GM12878 (cell line): Measurements from ENCODE around the gene ADGRG1. TPM values are rescaled to one million over a fixed set of nuclear protein-coding genes. Genes with fewer than 3 reads are reported as not detected.

Experiments used
- ATAC-seq: fragments of 200-7000 bp; cut with Tn5 transposase; 3 replicates; pipeline ENCODE4 v1.9.1; 2020; ENCODE audit warnings: mild to moderate bottlenecking, moderate library complexity
- BruUV-seq: library from RNA; stranded (reverse); fragments of 400-500 nt; replicated peaks from 2 replicates; lab custom pipeline; 2021; lab: Mats Ljungman, UMichigan
- CTCF ChIA-PET: fragments of 300-600 bp; sonication (Branson Sonifier 250); formaldehyde crosslinking; extraction: SDS; loops from one replicate; lab custom pipeline; 2021; ENCODE audit warnings: inconsistent platforms; lab: Yijun Ruan, JAX
- POLR2A ChIA-PET: fragments of 350-600 bp; formaldehyde crosslinking; extraction: SDS; loops from one replicate; lab custom pipeline; 2021; ENCODE audit warnings: inconsistent platforms; lab: Charles Lee
- RAD21 ChIA-PET: fragments of 300-600 bp; sonication (Branson Sonifier 250); formaldehyde crosslinking; loops from one replicate; lab custom pipeline; 2023; ENCODE audit warnings: antibody characterized with exemption; ENCODE audit not compliant: unreplicated experiment; lab: Charles Lee
- SMC1A ChIA-PET: fragments of 300-600 bp; sonication (Branson Sonifier 250); formaldehyde crosslinking; loops from one replicate; lab custom pipeline; 2023; ENCODE audit not compliant: unreplicated experiment, uncharacterized antibody; lab: Charles Lee
- DNase-seq: peaks from one replicate; pipeline ENCODE4 v3.0.0-alpha.2; 2011; ENCODE audit warnings: low read depth, low spot score
- FAIRE-seq: peaks from 3 replicates; lab custom pipeline; 2011; peaks lifted over from hg19 to GRCh38; lab: Jason Lieb, UNC
- H2AFZ ChIP-seq: 2 replicates; pipeline ENCODE4 v1.6.0; 2011; ENCODE audit warnings: low read depth, low read length, control low read depth; ENCODE audit not compliant: control insufficient read depth
- H3K27ac ChIP-seq: 2 replicates; pipeline ENCODE4 v1.5.1; 2011; ENCODE audit warnings: control low read depth; ENCODE audit not compliant: control insufficient read depth, insufficient read depth
- H3K27me3 ChIP-seq, 2 experiments: replicated peaks in 1 of 2; 2 replicates each; pipeline versions ENCODE4 v1.6.0 to v1.6.1; 2011; ENCODE audit warnings: low read length in 1 of 2; ENCODE audit not compliant: control insufficient read depth in 2 of 2, insufficient read depth in 2 of 2
- H3K36me3 ChIP-seq, 2 experiments: 2 replicates each; pipeline ENCODE4 v1.5.1; 2011; ENCODE audit warnings: low read length in 1 of 2; ENCODE audit not compliant: control insufficient read depth in 2 of 2, insufficient read depth in 2 of 2
- H3K4me1 ChIP-seq: 2 replicates; pipeline ENCODE4 v1.6.1; 2011; ENCODE audit warnings: mild to moderate bottlenecking, low read length, moderate library complexity, mixed read lengths; ENCODE audit not compliant: control insufficient read depth, insufficient read depth
- H3K4me2 ChIP-seq: 2 replicates; pipeline ENCODE4 v1.6.0; 2011; ENCODE audit warnings: control low read depth; ENCODE audit not compliant: control insufficient read depth, insufficient read depth
- H3K4me3 ChIP-seq: fragments of 200-600 bp; sonication (generic); 2 replicates; pipeline ENCODE4 v1.5.1; 2016
- H3K79me2 ChIP-seq: 2 replicates; pipeline ENCODE4 v1.6.0; 2011; ENCODE audit warnings: low read length; ENCODE audit not compliant: control insufficient read depth, insufficient read depth
- H3K9ac ChIP-seq: 2 replicates; pipeline ENCODE4 v1.8.0; 2011; ENCODE audit warnings: low read length, control low read depth, mixed read lengths; ENCODE audit not compliant: control insufficient read depth, insufficient read depth
- H3K9me3 ChIP-seq: replicated peaks from 3 replicates; pipeline ENCODE4 v1.5.1; 2011; ENCODE audit warnings: mild to moderate bottlenecking, low read length; ENCODE audit not compliant: control insufficient read depth, insufficient read depth
- H4K20me1 ChIP-seq: 2 replicates; pipeline ENCODE4 v1.6.0; 2011; ENCODE audit not compliant: control insufficient read depth, insufficient read depth
- CBFB ChIP-seq: IDR thresholded peaks from 2 replicates; pipeline ENCODE4 v1.6.1; 2016; ENCODE audit warnings: antibody characterized with exemption, low read depth
- E4F1 ChIP-seq: fragments of 450-650 bp; IDR thresholded peaks from 2 replicates; pipeline ENCODE4 v1.6.1; 2018; ENCODE audit warnings: borderline replicate concordance, mild to moderate bottlenecking; ENCODE audit not compliant: partially characterized antibody
- JUND ChIP-seq: IDR thresholded peaks from 2 replicates; pipeline ENCODE4 v1.6.1; 2012; ENCODE audit warnings: low read depth, mild to moderate bottlenecking, low read length, improper control_type of control experiment, moderate library complexity
- MTA3 ChIP-seq: IDR thresholded peaks from 2 replicates; pipeline ENCODE4 v1.6.1; 2012; ENCODE audit warnings: low read length, inconsistent platforms, borderline replicate concordance
- NFYA ChIP-seq: IDR thresholded peaks from 2 replicates; pipeline ENCODE4 v1.6.1; 2011; ENCODE audit warnings: low read depth, mild to moderate bottlenecking, low read length, improper control_type of control experiment, borderline replicate concordance
- SIN3A ChIP-seq: IDR thresholded peaks from 2 replicates; pipeline ENCODE4 v1.6.1; 2012; ENCODE audit warnings: low read depth, low read length, improper control_type of control experiment
- WGBS: methylation state at CpG from one replicate; pipeline ENCODE4 v1.1.6; 2016; ENCODE audit warnings: low lambda C conversion rate; ENCODE audit not compliant: insufficient replicate concordance, insufficient coverage; ENCODE audit errors: missing lambda C conversion rate; 5-methylcytosine and 5-hydroxymethylcytosine counted together
- in situ Hi-C: fragments of 300-500 bp; cut with MboI; formaldehyde crosslinking; loops from 9 replicates; pipeline ENCODE4 v1.14.3; 2018; ENCODE audit warnings: mixed read lengths
- intact Hi-C: fragments of 100-400 bp; cut with micrococcal nuclease; formaldehyde crosslinking; loops from one replicate; pipeline ENCODE4 v1.14.2; 2022; ENCODE audit not compliant: unreplicated experiment
- polyA plus RNA-seq, 11 experiments: library from polyadenylated mRNA; depleted of rRNA in 4 of 11; unstranded in 6 of 11; stranded (reverse) in 5 of 11; fragments of >200 nt; fragmentation: Nextera tagmentation in 4 of 11; fragmentation: Illumina TruSeq in 1 of 11; extraction: Ambion mirVana in 4 of 11; extraction: Trizol in 1 of 11; gene quantifications; 1 replicate in 1 of 11; 2 replicates in 10 of 11; pipeline versions ENCODE4 v1.2.1 to v1.2.3, GENCODE V29; 2011 to 2016; ENCODE audit warnings: inconsistent platforms in 2 of 11, missing spikeins in 2 of 11, low read depth in 1 of 11
- total RNA-seq, 4 experiments: library from RNA; depleted of rRNA in 3 of 4; stranded (reverse); fragments of >200 nt in 3 of 4; fragmentation: Illumina TruSeq in 1 of 4; extraction: Trizol in 1 of 4; gene quantifications; 2 replicates each; pipeline versions ENCODE4 v1.2.1 to v1.2.3, GENCODE V29; 2013 to 2021

Gene ADGRG1
- total and polyA plus RNA-seq, 10 of the 15 experiments (the other 5 are each of a cell fraction or from before 2014, with no cell fraction given) = 0.07 to 2.0 (median 0.75) TPM

- Histone ChIP-seq H3K9me3 (no peaks in the 10 kb centered on the region), H3K4me2 (no peak overlapping the region), H3K27me3 (no peaks in the 10 kb centered on the region; a peak in 1 of 4 replicates), H2AFZ (no peak overlapping the region), H3K4me3 (no peak overlapping the region), H3K4me1 (no peaks in the 10 kb centered on the region), H3K79me2 (no peaks in the 10 kb centered on the region), H3K9ac (no peak overlapping the region), H4K20me1 (no peaks in the 10 kb centered on the region), H3K27ac (no peak overlapping the region), H3K36me3 (no peaks in the 10 kb centered on the region)
- ChIA-PET RAD21 (no interaction called here), SMC1A (interaction anchor here (1.1 kb wide), 1 partner anchor 72 kb away, joined by 3 read pairs; the partner anchor contains the start of gene KATNB1), POLR2A (no interaction called here), CTCF (interaction anchor here (1.8 kb wide), 1 partner anchor 87 kb away, joined by 7 read pairs; no protein-coding TSS in a partner anchor)
- ATAC-seq (no peak), DNase-seq (no peak), FAIRE-seq (no peak)
- WGBS = 49% methylated on average over 21 of the region's 21 CpGs
- BruUV-seq = no TSS peak
- intact Hi-C loops (no loop called here), in situ Hi-C loops (no loop called here)
- TF ChIP-seq E4F1 (no peak), CBFB (no peak), SIN3A (no peak), NFYA (no peak), MTA3 (no peak), JUND (no peak)
Observed at GRCh38 chr16:57663436-57663835, 35.0 kb downstream of the ADGRG1 start.
